GM18511 (cell line): Measurements from ENCODE around the gene MEF2A.
A peak's percentile ranks its signal among the peaks of the same experiment; 100 is the strongest.

Experiments
- ATAC-seq: cut with Tn5 transposase; IDR thresholded peaks from one replicate; pipeline ENCODE4 v1.9.1; 2021; ENCODE audit warnings: mild to moderate bottlenecking, moderate library complexity; ENCODE audit not compliant: unreplicated experiment

MEF2A gene

GRCh38 chr15:99562238-99562637, 3.5 kb upstream of the MEF2A start:
- no peak for ATAC-seq

DNA sequence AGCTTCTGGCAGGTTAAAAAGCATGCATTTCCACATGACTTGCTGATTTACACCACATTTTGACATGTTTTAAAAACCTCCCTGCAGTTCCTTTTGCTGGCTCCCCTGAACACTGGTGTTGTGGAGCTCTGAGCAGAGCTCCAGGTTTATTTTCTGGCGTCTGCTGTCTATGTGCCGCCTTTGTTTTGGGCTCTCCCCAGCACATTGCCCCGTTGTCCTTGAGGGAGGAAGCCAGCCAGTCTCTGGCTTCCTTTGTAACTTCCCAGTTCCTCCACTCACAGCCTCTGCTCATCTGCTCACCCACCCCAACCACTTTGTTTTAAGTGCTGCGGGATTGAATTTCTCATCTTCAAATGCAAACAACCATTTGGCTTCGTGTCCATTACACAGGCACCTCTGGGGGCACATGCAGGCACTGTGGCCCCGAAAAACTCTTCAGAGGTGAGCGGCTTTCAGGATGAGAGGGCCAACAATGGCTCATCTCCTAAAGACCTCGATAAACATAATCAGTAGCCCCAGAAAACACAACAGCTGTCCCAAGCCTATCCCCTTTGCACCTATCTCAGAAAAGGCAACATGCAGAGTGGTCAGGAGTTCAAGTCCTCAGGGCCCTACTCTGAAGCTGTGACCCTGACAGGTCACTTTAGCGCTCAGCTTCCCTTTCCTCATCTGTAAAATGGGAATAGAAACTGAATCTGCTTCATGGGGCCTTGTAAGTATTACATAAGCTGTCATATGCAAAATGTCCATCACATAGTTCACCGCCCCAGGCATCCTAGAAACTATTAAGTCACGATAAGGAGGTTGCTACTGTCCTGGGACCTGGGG, 1.3 kb upstream of the MEF2A start:
- ATAC-seq: peak; percentile 29

DNA sequence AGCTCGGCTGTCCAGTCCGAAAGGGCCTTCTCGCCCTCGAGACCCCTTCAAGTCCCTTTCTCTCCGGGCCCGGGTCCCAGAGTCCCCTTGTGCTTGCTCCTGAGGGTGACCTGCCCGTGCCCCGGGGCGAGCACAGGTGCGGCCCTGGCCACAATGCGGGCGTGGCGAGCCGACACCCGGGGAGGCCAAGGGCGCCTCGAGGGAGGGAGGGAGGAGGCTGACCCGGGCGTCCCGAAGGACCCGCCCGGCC, 810 bp upstream of the MEF2A start:
- no peak for ATAC-seq

GRCh38 chr15:99566157-99566897, 543 bp downstream of the MEF2A start:
- ATAC-seq: no peak

DNA sequence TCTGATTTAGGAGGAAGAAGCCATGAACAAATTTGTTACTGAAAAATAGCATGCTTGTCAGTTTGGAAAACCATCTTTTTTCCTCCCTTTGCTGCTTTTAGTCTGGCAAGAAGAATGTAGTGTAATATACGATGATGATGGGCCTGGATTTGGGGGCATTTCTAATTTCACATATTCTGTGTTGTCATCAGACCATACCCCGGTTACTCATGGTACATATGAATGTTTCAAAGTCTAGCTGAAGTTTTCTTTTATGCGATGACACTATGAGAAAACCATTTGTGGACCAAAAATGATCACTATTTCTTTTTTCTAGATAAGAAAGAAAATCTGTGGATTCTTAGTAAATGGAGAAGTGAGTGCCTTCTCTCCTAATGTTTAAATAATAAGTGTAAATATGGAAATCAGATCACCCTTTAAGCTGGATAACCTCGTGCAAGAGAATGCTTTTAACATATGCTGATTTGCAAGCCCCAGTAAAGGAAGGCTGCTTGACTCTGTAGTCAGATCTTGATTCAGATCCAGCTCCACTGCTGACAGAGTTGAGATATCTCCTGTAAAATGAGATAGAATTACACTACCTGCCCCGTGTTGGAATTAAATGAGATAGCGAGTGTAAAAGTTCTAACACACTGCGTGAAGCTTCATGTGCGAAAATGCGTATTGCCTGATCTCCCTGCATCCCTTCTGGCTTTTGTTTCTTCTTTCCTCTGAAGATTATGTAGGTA, 3.0 kb downstream of the MEF2A start:
- ATAC-seq: no peak

DNA sequence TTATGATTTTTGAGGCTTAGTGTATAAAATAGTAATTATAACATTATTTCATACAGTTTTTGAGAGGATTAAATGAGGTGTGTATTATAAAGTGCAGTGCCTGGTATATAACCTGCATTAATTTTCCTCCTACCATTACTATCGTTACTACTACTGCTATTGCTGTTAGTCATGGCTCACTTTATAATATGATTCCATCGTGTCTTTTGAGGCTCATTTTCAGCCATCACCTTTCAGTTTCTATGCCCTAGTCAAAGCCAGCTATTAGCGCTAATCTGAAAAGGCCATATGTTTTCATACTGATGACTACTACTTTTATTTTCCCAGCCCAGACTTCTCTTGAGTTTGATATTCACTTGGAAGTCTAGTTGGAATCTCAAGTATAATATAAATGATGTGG, 5.5 kb downstream of the MEF2A start:
- peak; percentile 56 for ATAC-seq

GRCh38 chr15:99574048-99574447, 8.3 kb downstream of the MEF2A start:
- ATAC-seq: no peak

DNA sequence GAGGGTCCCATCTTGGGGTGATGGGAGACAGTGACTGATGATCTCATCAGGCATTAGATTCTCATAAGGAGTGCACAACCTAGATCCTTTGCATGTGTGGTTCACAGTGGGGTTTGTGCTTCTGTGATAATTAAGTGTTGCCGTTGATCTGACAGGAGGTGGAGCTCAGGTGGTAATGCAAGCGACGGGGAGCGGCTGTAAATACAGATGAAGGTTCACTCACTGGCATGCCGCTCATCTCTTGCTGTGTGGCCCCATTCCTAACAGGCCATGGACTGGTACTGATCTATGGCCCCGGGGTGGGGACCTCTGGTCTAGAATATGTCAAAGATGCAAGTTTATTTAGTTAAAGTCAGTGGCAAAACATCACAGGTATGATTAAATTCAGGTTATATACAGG, 8.7 kb downstream of the MEF2A start:
- ATAC-seq: no peak

DNA sequence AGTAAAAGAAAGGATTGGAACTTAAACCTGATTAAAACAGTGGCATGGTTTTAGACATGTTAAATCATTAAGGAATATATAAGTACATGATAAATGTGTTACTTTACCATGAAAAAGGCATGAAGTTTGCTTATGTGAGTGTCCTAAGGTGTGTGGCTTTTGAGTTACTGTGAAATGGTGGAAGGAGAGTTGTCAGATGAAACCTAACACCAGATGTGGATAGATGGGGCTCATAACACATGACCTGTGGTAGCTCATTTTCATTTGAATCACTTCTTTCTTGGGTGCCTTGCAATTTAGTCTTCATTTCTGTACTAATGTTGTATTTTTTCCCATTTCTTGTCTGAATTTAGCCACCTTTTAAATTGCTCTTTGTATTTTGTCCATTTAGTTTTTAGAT, 13.0 kb downstream of the MEF2A start:
- no peak for ATAC-seq

GRCh38 chr15:99580076-99580475, 14.3 kb downstream of the MEF2A start:
- ATAC-seq: no peak

- no peak for ATAC-seq
Measured at GRCh38 chr15:99582508-99582960, 16.8 kb downstream of the MEF2A start.

GRCh38 chr15:99584081-99584600, 18.4 kb downstream of the MEF2A start:
- no peak for ATAC-seq

DNA sequence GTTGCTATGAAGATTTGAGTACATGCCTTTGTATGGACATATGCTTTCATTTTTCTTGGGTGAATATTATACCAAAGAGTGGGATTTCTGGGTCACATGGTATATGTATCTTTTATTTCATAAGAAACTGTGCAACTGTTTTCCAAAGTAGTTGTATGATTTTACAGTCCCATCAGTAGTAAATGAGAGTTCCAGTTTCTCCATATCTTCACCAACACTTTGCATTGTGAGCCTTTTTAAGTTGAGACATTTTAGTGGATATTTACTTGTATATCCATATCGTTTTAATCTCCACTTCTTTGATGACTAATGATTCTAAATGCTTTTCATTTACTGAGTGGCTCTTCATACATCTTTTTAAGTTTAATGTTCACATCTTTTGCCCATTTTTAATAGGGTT, 20.3 kb downstream of the MEF2A start:
- ATAC-seq: no peak

- no peak for ATAC-seq
Measured at GRCh38 chr15:99589801-99590200, 24.0 kb downstream of the MEF2A start.

- peak; percentile 87 for ATAC-seq
Measured at GRCh38 chr15:99590913-99591646, 25.3 kb downstream of the MEF2A start.

- no peak for ATAC-seq
Measured at GRCh38 chr15:99592145-99592791, 26.5 kb downstream of the MEF2A start.

DNA sequence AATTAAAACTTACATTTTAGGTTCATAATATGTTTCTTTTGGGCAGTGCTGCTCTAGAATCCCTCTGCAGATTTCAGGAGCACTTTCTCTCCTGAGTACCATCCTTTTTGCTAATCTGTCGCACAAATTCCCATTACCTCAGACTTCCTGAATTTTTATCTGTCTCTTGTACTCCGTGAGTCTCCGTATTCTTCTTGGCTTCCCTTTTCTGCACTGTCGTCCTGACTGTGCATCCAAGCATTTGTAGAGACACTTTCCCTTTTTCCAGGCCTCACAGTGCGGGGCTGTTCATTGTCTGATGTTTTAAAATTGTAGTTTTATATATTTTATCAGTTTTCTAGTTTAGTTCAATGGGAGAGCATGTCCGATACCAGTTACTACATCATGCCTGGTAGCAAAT, 27.3 kb downstream of the MEF2A start:
- no peak for ATAC-seq

DNA sequence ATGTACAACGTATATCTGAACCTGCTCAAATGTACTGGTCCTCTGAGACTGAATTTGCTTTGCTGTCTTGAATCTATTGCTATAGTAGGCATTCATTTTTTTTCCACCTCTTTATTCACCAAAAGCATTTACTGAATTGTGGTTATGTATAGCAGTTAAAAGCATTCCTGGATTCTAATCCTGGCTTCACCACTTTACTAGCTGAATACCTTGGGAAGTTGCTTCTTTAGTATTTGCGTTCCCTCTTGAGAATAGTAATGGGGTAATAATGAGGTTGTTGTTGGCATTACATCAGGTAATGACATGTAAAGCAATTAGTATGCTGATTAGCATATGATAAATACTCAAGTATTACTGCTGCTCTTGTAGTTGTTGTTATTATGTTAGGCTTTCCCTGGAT, 29.1 kb downstream of the MEF2A start:
- ATAC-seq: no peak

GRCh38 chr15:99598296-99598695, 32.5 kb downstream of the MEF2A start:
- ATAC-seq: no peak

- ATAC-seq: no peak
Measured at GRCh38 chr15:99603828-99604227, 38.0 kb downstream of the MEF2A start.
